ENCODE data around the gene TSGA10IP.

- TF ChIP-seq ZNF274 (IDR thresholded peaks at IDR 0.05; ENCODE audit: low read depth, low read length) (no peak), YY1 (IDR thresholded peaks at IDR 0.05; ENCODE audit: insufficient read depth, insufficient read length) (no peak)
These were observed 19.6 kb downstream of the TSGA10IP start for GRCh38 chr11:65964906-65965305.
